NCI-H146 treated with DMSO at 0.1 percent for 48 hours (cell line): ENCODE data around the gene DIAPH3.
"Not testable (repeated sequence)": the region's sequence is repeated elsewhere in the genome, so short reads cannot be mapped to it uniquely, and the experiment has no call there.

Experiments
- DNase-seq: peaks from one replicate; lab custom pipeline; 2025; ENCODE audit not compliant: unreplicated experiment; lab: John Stamatoyannopoulos, UW

The DIAPH3 gene

GRCh38 chr13:60163478-60164233, at the start of gene DIAPH3:
TSS of gene DIAPH3 (minus strand) at chr13:60163928. CDS start at chr13:60163766, 162 bp downstream.
- DNase-seq: peak; percentile 91

DNA sequence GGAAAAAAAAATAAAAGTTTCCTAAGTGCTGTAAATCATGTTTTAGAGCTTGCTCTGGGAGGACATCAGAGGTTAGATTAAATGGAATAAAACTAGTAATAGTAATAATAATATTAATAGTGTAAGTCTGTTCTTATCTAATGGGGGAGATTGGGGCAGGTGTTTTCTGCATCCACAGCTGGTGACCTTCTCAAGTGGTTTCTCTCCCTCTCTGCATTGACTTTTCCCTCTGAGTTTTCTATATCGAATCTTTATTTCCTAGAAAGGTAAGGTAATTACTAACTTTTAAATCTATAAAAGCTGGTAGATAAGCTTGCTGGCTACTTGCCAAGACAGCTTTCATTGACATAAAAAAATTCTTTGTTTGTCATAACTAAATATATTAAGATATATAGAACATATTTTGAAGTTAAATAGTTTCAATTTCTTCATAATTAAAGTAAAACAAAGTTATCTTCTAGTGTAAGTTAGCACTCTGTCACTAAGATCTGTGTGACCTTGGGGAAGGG, 49.6 kb upstream of the DIAPH3 start:
- DNase-seq: no peak

DNA sequence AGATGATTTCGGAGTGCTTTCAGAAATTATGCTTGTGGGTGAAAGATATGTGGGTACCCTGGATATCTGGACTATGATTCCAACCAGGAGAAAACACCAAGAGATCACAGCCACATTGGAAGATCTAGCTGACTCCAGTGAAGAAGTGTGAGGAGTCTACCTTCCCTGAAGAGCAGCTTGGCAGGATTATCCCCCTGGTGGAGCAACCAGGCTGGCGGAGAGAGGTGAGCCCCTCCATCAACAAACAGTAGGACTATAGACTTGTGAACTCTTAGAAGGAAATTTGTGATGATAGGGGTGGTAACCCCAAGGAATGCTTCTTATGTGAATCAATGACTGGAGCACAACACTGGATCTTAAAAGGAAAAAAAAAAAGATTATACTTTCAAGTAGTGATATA, 47.8 kb upstream of the DIAPH3 start:
- no peak for DNase-seq

- no peak for DNase-seq
Measured at GRCh38 chr13:60210510-60211330, 47.0 kb upstream of the DIAPH3 start.

GRCh38 chr13:60205499-60205898, 41.8 kb upstream of the DIAPH3 start:
- DNase-seq: not testable (repeated sequence)

DNA sequence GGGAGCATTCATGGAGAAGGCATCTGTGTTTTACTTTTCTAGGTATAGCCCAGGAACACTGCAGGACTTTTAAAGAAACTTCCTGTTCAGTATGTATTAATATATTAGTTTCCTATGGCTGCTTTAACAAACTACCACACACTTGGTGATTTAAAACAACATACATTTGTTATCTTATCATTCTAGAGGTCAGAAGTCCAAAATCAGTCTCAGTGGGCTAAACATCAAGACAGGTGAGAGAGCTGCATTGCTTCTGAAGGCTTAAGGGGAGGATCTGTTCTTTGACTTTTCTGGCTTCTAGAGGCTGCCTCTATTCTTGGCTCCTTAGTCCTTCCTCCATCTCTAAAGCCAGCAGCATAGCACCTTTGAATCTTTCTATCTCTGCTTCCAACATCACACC, 37.6 kb upstream of the DIAPH3 start:
- no peak for DNase-seq

GRCh38 chr13:60195893-60196292, 32.2 kb upstream of the DIAPH3 start:
- DNase-seq: not testable (repeated sequence)

DNA sequence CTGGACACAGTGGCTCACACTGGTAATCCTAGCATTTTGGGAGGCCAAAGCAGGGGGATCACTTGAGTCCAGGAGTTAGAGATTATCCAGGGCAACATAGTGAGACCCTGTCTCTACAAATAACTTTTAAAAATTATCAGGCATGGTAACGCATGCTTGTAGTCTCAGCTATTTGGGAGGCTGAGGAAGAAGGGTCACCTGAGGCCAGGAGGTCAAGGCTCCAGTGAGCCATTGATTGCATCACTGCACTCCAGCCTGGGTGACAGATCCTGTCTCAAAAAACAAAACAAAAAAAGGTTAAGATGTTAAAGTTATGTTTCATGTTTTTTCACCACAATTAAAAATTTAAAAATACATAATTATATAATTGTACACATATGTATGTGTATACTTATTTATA, 19.2 kb upstream of the DIAPH3 start:
- no peak for DNase-seq

GRCh38 chr13:60178327-60178726, 14.6 kb upstream of the DIAPH3 start:
- no peak for DNase-seq

DNA sequence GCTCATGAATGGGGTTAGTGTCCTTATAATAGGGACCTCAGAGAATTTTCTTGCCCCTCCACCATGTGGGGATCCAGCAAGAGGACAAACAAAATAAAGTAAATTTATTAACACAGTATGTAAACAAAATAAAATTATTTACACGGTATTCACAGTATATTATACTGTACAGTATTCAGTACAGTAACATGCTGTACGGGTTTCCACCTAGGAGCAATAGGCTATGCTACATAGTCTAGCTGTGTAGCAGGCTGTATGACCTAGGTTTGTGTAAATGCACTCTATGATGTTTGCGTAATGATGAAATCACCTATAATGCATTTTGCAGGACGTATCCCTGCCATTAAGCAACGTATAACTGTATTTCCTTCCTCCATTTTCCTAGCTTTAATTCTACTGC, 11.8 kb upstream of the DIAPH3 start:
- no peak for DNase-seq

- DNase-seq: no peak
Measured at GRCh38 chr13:60174113-60174512, 10.4 kb upstream of the DIAPH3 start.

GRCh38 chr13:60172111-60172510, 8.4 kb upstream of the DIAPH3 start:
- no peak for DNase-seq

DNA sequence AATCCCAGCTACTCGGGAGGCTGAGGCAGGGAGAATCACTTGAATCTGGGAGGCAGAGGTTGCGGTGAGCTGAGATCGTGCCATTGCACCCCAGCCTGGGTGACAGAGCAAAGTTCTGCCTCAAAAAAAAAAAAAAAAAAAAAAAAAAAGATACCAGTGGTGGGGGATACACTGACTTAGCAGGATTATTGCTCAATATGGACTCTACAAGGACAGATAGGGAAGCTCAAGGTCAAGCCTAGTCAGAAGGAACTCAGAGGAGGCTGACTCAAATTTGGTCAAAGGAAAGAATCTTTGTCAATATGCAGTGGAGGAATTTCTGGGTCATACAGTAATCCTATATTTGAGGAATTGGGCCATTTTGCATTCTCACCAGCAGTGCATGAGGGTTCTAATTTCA, 6.7 kb upstream of the DIAPH3 start:
- DNase-seq: no peak

DNA sequence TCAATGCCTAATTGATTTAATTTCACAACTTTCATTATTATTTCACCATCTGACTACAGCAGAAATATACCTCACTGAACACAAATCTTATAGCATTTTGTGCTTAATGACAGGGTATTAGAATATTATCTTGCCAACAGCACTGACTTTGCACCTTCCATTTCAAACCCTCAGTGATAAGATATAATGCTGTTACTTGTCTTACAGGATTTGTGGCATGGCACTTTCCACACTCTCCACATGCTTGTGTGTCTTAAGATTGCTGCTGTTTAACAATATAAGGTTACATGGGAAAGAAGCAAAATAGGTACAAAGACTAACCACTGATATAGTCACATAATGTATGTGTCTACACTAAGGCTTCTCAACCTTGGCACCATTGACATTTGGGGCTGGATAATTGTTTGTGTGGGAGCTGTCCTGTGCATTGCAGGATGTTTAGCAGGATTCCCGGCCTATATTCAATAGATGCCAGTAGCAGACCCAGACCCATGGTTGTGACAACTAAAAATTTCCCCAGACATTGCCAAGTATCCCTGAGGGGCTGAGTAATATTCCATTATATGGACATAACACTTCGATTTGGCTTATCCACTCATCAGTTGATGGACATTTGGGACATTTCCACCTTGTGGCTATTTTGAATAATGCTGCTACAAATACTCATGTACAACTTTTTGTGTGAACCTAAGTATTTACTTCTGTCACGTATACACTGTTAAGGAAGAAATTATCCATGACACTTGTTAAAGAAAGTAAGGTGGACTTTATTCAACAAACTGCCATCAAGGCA, 5.7 kb upstream of the DIAPH3 start:
- no peak for DNase-seq

GRCh38 chr13:60167121-60167520, 3.4 kb upstream of the DIAPH3 start:
- DNase-seq: no peak

GRCh38 chr13:60165391-60166099, 1.8 kb upstream of the DIAPH3 start:
- DNase-seq: no peak

DNA sequence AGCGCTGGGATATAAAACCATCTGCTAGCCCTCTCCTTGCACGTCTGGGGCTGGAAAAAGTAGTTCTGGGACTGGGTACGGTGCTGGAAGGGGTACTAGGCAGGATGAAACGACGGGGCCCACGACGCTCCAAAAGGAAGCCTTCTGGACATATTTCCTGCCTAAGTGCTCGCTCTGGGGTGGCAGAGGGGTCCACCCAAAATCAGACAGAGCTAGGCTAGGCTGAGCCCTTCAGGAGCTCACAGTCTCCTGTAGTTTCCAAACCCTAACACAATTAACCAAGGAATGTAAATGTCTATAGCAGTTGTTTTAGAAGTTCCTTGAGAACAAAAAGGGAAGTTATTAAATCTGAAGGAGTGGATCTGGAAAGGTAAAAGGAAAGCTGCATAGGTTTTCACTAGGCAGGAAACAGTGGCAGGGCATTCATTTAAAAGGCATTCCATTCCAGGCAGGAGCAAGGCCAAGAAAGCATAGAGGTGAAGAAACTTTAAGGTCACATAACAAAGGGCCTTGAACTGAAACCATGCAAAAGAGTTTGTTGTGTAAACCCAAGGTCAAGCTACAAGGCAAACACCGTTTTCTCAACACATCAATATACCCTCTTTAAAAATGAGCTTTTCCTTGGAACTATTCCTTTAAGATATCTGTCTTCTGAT, 634 bp upstream of the DIAPH3 start:
- no peak for DNase-seq

DNA sequence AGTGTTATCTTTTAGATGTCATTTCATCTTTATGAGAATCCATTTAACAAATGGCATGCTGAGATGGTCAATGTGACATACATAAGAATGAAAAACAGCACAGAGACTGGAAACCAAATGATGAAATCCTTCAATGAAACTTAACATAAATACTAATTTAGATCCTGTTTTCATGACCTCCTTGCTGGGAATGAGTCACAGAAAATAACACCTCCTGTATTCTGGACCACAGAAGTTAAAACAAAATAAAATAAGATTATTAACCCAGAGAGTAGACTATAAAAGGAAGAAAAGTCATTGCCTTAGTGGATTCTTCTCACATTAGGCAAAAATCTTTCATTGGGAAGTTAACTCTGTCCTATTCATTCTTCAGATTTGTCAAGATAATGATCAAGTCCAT, 1.6 kb downstream of the DIAPH3 start:
- DNase-seq: no peak

- DNase-seq: no peak
Measured at GRCh38 chr13:60158321-60158801, 5.4 kb downstream of the DIAPH3 start.

GRCh38 chr13:60155978-60156377, 7.8 kb downstream of the DIAPH3 start:
- no peak for DNase-seq
